Left lung (tissue), 10 donors: ENCODE measurements around the gene C14orf180. TPM values are rescaled to one million over a fixed set of nuclear protein-coding genes. Genes with fewer than 3 reads are reported as not detected.
"Not testable (repeated sequence)": the region's sequence is repeated elsewhere in the genome, so short reads cannot be mapped to it uniquely, and the experiment has no call there.

Experiments
- ATAC-seq: fragments of 200-7000 bp; cut with Tn5 transposase; one replicate; pipeline ENCODE4 v1.9.1; 2020; ENCODE audit warnings: moderate library complexity
- DNase-seq, 4 donors: peaks; one replicate each; pipeline ENCODE4 v3.0.0-alpha.2; 2013 to 2020
- H3K27ac ChIP-seq, 2 donors: fragments of 200-600 bp; sonication (generic) in 1 of 2; one replicate each; pipeline versions ENCODE4 v1.5.0 to v1.8.0; 2020 to 2021
- H3K27me3 ChIP-seq, 2 donors: fragments of 200-600 bp; sonication (generic) in 1 of 2; one replicate each; pipeline versions ENCODE4 v1.5.0 to v1.8.0; 2020 to 2021
- H3K36me3 ChIP-seq, 2 donors: fragments of 200-600 bp; sonication (generic) in 1 of 2; one replicate each; pipeline versions ENCODE4 v1.5.0 to v1.8.0; 2020 to 2021
- H3K4me1 ChIP-seq, 2 donors: fragments of 200-600 bp; one replicate each; pipeline ENCODE4 v1.8.0; 2021
- H3K4me3 ChIP-seq, 2 donors: fragments of 200-600 bp; sonication (generic) in 1 of 2; one replicate each; pipeline versions ENCODE4 v1.5.0 to v1.8.0; 2020 to 2021; ENCODE audit warnings: mild to moderate bottlenecking in 1 of 2
- H3K9me3 ChIP-seq, 2 donors: fragments of 200-600 bp; sonication (generic) in 1 of 2; one replicate each; pipeline versions ENCODE4 v1.5.0 to v1.8.0; 2020 to 2021
- intact Hi-C, 2 donors: fragments of 100-400 bp; cut with DNase I; formaldehyde crosslinking; loops; one replicate each; pipeline versions ENCODE4 v1.11.2 to v1.14.2; 2022
- polyA plus RNA-seq, 6 donors: library from polyadenylated mRNA; unstranded; fragments of 120-200 nt; gene quantifications; one replicate each; pipeline ENCODE4 v1.2.1, GENCODE V29; 2013; ENCODE audit not compliant: insufficient read length in 6 of 6
- total RNA-seq, 2 donors: library from RNA; stranded (reverse); fragmentation: NEBNext Ultra II Directional; extraction: Animal tissue kit (Norgen Biotek cat#: 25700); gene quantifications; one replicate each; pipeline ENCODE4 v1.2.1, GENCODE V29; 2021
- TF ChIP-seq, protein P1 (sequence below), 2 donors: fragments of 200-600 bp; sonication (generic) in 1 of 2; IDR thresholded peaks; one replicate each; pipeline versions ENCODE4 v1.5.0 to v1.8.0; 2021; ENCODE audit warnings: antibody characterized with exemption in 2 of 2
- donor health status: DM: no; HTN: yes; CAD: no.
- donor health status: DM: no; HTN: no; CAD: no.

C14orf180 gene
- total and polyA plus RNA-seq, 8 donors: not detected

DNA sequence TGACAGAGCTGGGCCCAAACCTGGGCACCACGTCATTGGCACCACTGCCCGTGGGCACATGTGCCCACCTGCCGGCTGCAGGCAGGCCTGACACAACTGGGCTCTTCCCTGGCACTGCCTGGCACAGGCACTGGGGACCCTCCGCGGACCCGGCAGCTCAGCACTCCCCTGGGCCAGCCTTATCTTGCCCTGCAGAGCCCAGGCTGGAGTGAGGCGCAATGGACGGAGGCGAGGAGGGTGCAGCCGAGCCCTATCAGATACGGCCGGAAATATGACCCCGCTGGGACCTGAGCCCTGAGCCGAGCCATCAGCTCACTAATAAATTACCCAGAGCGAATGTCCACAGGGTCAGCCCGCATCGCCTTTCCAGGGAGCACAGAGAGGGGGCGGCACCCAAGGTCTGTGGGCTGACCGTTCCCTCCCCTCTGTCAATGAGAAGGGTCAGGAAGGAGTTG is 1.7 kb upstream of the C14orf180 start:
- Histone ChIP-seq H3K4me3 (no peak overlapping the region), H3K9me3 (no peaks in the 10 kb centered on the region), H3K4me1 (no peaks in the 10 kb centered on the region), H3K36me3 (no peaks in the 10 kb centered on the region), H3K27me3 (peaks cover 0 to 93% of the 10 kb centered on the region in 2 donors), H3K27ac (no peak overlapping the region)
- ATAC-seq (no peak), DNase-seq (no peak)
- TF ChIP-seq, protein P1, sequence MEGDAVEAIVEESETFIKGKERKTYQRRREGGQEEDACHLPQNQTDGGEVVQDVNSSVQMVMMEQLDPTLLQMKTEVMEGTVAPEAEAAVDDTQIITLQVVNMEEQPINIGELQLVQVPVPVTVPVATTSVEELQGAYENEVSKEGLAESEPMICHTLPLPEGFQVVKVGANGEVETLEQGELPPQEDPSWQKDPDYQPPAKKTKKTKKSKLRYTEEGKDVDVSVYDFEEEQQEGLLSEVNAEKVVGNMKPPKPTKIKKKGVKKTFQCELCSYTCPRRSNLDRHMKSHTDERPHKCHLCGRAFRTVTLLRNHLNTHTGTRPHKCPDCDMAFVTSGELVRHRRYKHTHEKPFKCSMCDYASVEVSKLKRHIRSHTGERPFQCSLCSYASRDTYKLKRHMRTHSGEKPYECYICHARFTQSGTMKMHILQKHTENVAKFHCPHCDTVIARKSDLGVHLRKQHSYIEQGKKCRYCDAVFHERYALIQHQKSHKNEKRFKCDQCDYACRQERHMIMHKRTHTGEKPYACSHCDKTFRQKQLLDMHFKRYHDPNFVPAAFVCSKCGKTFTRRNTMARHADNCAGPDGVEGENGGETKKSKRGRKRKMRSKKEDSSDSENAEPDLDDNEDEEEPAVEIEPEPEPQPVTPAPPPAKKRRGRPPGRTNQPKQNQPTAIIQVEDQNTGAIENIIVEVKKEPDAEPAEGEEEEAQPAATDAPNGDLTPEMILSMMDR (IDR thresholded peaks at IDR 0.05): no peak
- intact Hi-C loops: no loop called here

DNA sequence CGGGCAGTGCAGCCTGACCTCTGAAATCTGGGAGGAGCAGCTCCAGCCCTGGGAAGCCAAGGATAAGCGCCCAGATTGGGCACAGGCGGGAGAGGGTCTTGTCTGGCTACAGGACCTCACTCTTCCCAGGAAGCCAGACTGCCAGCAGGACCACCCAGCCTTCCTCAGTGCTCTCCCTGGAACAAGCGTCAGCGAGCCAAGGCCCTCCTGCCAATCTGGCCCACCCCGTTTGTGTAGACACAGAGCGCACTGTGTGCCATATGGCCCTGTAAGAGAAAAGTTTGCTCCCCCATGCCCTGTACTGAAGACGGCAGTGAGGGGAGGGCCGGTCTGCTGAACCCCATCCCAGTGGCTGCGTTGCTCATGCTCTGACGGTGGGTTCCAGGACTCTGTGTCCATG is 1.2 kb upstream of the C14orf180 start:
- Histone ChIP-seq H3K27ac (no peak overlapping the region), H3K27me3 (peaks cover 0 to 97% of the 10 kb centered on the region in 2 donors), H3K36me3 (no peaks in the 10 kb centered on the region), H3K4me1 (no peaks in the 10 kb centered on the region), H3K9me3 (no peaks in the 10 kb centered on the region), H3K4me3 (no peak overlapping the region)
- TF ChIP-seq, protein P1 (IDR thresholded peaks at IDR 0.05): no peak
- DNase-seq: no peak
- intact Hi-C loops: no loop called here
- no peak for ATAC-seq

DNA sequence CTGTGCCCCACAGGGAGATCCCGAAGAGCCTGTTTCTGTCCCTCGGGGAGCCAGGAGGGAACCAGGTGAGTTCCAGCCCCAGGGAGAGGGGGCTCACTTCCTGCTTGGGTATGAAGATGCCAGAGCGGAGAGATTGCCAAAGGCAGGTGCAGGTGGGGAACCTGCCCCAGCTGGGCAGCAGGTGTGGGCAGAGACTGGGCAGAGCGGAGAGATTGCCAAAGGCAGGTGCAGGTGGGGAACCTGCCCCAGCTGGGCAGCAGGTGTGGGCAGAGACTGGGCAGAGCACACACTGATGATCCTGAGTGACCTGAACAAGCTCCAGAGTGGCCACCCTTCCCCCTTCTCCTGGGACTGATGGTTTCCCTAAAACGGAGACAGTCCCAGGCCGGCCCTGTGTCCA is 375 bp downstream of the C14orf180 start:
- ATAC-seq, intact Hi-C loops, H3K27ac ChIP-seq, H3K36me3 ChIP-seq, H3K9me3 ChIP-seq, H3K4me1 ChIP-seq, DNase-seq, H3K4me3 ChIP-seq: not testable (repeated sequence)
- H3K27me3 ChIP-seq: peaks cover 0 to 99% of the 10 kb centered on the region in 2 donors

- DNase-seq (peak in 1 of 4 donors; percentile 69), ATAC-seq (no peak)
- TF ChIP-seq, protein P1 (IDR thresholded peaks at IDR 0.05): no peak
- no peak overlapping the region for H3K4me3 ChIP-seq
- peaks cover 0 to 99% of the 10 kb centered on the region in 2 donors for H3K27me3 ChIP-seq
- intact Hi-C loops: no loop called here
- H3K9me3 ChIP-seq: no peaks in the 10 kb centered on the region
- H3K27ac ChIP-seq: no peak overlapping the region
- H3K36me3 ChIP-seq: no peaks in the 10 kb centered on the region
- no peaks in the 10 kb centered on the region for H3K4me1 ChIP-seq
Observed at GRCh38 chr14:104580961-104581360, 1.4 kb downstream of the C14orf180 start.

GRCh38 chr14:104581521-104581920 is 2.0 kb downstream of the C14orf180 start:
- no peaks in the 10 kb centered on the region for H3K9me3 ChIP-seq
- peaks cover 0 to 99% of the 10 kb centered on the region in 2 donors for H3K27me3 ChIP-seq
- no peak overlapping the region for H3K4me3 ChIP-seq
- H3K36me3 ChIP-seq: no peaks in the 10 kb centered on the region
- intact Hi-C loops: no loop called here
- ATAC-seq (no peak), DNase-seq (no peak)
- no peaks in the 10 kb centered on the region for H3K4me1 ChIP-seq
- TF ChIP-seq, protein P1 (IDR thresholded peaks at IDR 0.05): no peak
- H3K27ac ChIP-seq: no peak overlapping the region

GRCh38 chr14:104582005-104582404 is 2.4 kb downstream of the C14orf180 start:
- no peak overlapping the region for H3K27ac ChIP-seq
- TF ChIP-seq, protein P1 (IDR thresholded peaks at IDR 0.05): no peak
- no peaks in the 10 kb centered on the region for H3K9me3 ChIP-seq
- no peaks in the 10 kb centered on the region for H3K36me3 ChIP-seq
- H3K4me1 ChIP-seq: no peaks in the 10 kb centered on the region
- peaks cover 0 to 99% of the 10 kb centered on the region in 2 donors for H3K27me3 ChIP-seq
- DNase-seq: no peak
- intact Hi-C loops: no loop called here
- no peak for ATAC-seq
- no peak overlapping the region for H3K4me3 ChIP-seq
